WI38 (cell line): ENCODE data around the gene MSH3.
"Not testable (repeated sequence)": the region's sequence is repeated elsewhere in the genome, so short reads cannot be mapped to it uniquely, and the experiment has no call there.

Experiments used
- H3K4me3 ChIP-seq: 2 replicates; pipeline ENCODE4 v1.5.1; 2011; ENCODE audit warnings: low read depth, mild to moderate bottlenecking, control low read depth, low read length
- CTCF ChIP-seq: IDR thresholded peaks from 2 replicates; pipeline ENCODE4 v1.5.1; 2012; ENCODE audit warnings: low read depth, mild to moderate bottlenecking, control low read depth, low read length

The MSH3 gene

GRCh38 chr5:80764786-80765185 is 110.3 kb downstream of the MSH3 start:
- no peak for TF ChIP-seq CTCF
- H3K4me3 ChIP-seq: no peak overlapping the region

- no peak overlapping the region for H3K4me3 ChIP-seq
- TF ChIP-seq CTCF: no peak
These were observed 123.2 kb downstream of the MSH3 start for GRCh38 chr5:80777347-80778287.

- no peak for TF ChIP-seq CTCF
- H3K4me3 ChIP-seq: no peak overlapping the region
These were observed 125.6 kb downstream of the MSH3 start for GRCh38 chr5:80780024-80780423.

GRCh38 chr5:80780761-80781285 is 126.4 kb downstream of the MSH3 start:
- TF ChIP-seq CTCF: no peak
- no peak overlapping the region for H3K4me3 ChIP-seq

GRCh38 chr5:80781356-80781755 is 126.9 kb downstream of the MSH3 start:
- H3K4me3 ChIP-seq: no peak overlapping the region
- no peak for TF ChIP-seq CTCF

GRCh38 chr5:80782626-80783025 is 128.2 kb downstream of the MSH3 start:
- no peak for TF ChIP-seq CTCF
- no peak overlapping the region for H3K4me3 ChIP-seq

GRCh38 chr5:80783751-80784150 is 129.3 kb downstream of the MSH3 start:
- H3K4me3 ChIP-seq: not testable (repeated sequence)
